ENCODE measurements around the gene ACACA. TPM values are rescaled to one million over a fixed set of nuclear protein-coding genes. Genes with fewer than 3 reads are reported as not detected.

ACACA gene
- total and polyA plus RNA-seq, 2 experiments from 2014 or later: 59.6 to 164 TPM

- H3K36me3 Mint-ChIP-seq (ENCODE audit: low read depth): no peaks in the 10 kb centered on the region
- Histone ChIP-seq H3K27me3 (ENCODE audit: insufficient read depth) (no peaks in the 10 kb centered on the region), H3K79me2 (replicated peaks; ENCODE audit: insufficient read depth) (peaks cover 94% of the 10 kb centered on the region)
Measured at GRCh38 chr17:37291351-37291750, 115.3 kb downstream of the ACACA start.

More at GRCh38 chr17:37291351-37291750, 115.3 kb downstream of the ACACA start:
- H2AFZ ChIP-seq: no peak overlapping the region
- no peaks in the 10 kb centered on the region for H3F3A ChIP-seq (replicated peaks; ENCODE audit: low read depth)
- no peak for TF ChIP-seq EZH2 (IDR thresholded peaks at IDR 0.05; ENCODE audit: low read depth, unreplicated experiment)
- no peak for TF ChIP-seq ZNF462 (CRISPR knock-in tag; IDR thresholded peaks at IDR 0.05)
- no peak for TF ChIP-seq POLR2AphosphoS5 (IDR thresholded peaks at IDR 0.05; ENCODE audit: low read depth)
- TF ChIP-seq ETS1 (IDR thresholded peaks at IDR 0.05): no peak
- no peak for TF ChIP-seq CTCF (conservative IDR thresholded peaks at IDR 0.05; ENCODE audit: low read depth in 2 of 2)
- TF ChIP-seq STAT1 (IDR thresholded peaks at IDR 0.05; ENCODE audit: unreplicated experiment): no peak
- TF ChIP-seq NANOG (IDR thresholded peaks at IDR 0.05; ENCODE audit: borderline replicate concordance): no peak
- TF ChIP-seq ZNF114 (CRISPR knock-in tag; IDR thresholded peaks at IDR 0.05): no peak
- TF ChIP-seq EZH2phosphoT487 (IDR thresholded peaks at IDR 0.05; ENCODE audit: unreplicated experiment): no peak
- no peak for TF ChIP-seq JUNB (IDR thresholded peaks at IDR 0.05; ENCODE audit: unreplicated experiment)
- TF ChIP-seq CREB1 (CRISPR knock-in tag; IDR thresholded peaks at IDR 0.05; ENCODE audit: low read depth): no peak
- no peak for TF ChIP-seq REST (IDR thresholded peaks at IDR 0.05; ENCODE audit: unreplicated experiment)
- TF ChIP-seq ZNF331 (CRISPR knock-in tag; IDR thresholded peaks at IDR 0.05; ENCODE audit: low read depth): no peak
- H3K9me2 ChIP-seq (ENCODE audit: insufficient read depth): no peaks in the 10 kb centered on the region
- DNase-seq (ENCODE audit: low spot score): no peak
- no peak for ATAC-seq
- peaks cover 5% of the 10 kb centered on the region for H3K27me3 Mint-ChIP-seq (ENCODE audit: insufficient read depth, low read depth, poor library complexity)
- no peak overlapping the region for H3K4me3 ChIP-seq
- H3K4me2 ChIP-seq: no peak overlapping the region
- no peaks in the 10 kb centered on the region for H3K9me3 Mint-ChIP-seq
- H3K4me1 ChIP-seq (ENCODE audit: insufficient read depth): peaks cover 22% of the 10 kb centered on the region
- 0 out of 2 replicates have a peak overlapping the region, but pooled peaks have one; percentile 24 for H3K27ac ChIP-seq (ENCODE audit: low read depth)
- H3K4me1 Mint-ChIP-seq: peaks cover 28% of the 10 kb centered on the region
- no peaks in the 10 kb centered on the region for H3K36me3 ChIP-seq (ENCODE audit: insufficient read depth)
- H3K27ac Mint-ChIP-seq: no peak overlapping the region
- peaks cover 24% of the 10 kb centered on the region for H4K20me1 ChIP-seq (replicated peaks; ENCODE audit: insufficient read depth)
- no peak overlapping the region for H3K4me3 Mint-ChIP-seq

All from GM23338 (cell line).